Ascending aorta (tissue), 2 donors: ENCODE measurements around the gene TP53I13. TPM values are rescaled to one million over a fixed set of nuclear protein-coding genes. Genes with fewer than 3 reads are reported as not detected.

ENCODE experiments used
- DNase-seq, 2 donors: peaks; one replicate each; pipeline ENCODE4 v3.0.0-alpha.2; 2019; ENCODE audit warnings: low spot score in 2 of 2
- H3K27ac ChIP-seq, 2 donors: fragments of 200-600 bp; sonication (generic); one replicate each; pipeline ENCODE4 v1.5.1; 2016 to 2017; ENCODE audit warnings: mild to moderate bottlenecking in 1 of 2
- H3K27me3 ChIP-seq: fragments of 200-600 bp; sonication (generic); one replicate; pipeline ENCODE4 v1.5.1; 2017
- H3K36me3 ChIP-seq, 2 donors: fragments of 200-600 bp; sonication (generic); one replicate each; pipeline ENCODE4 v1.5.1; 2016
- H3K4me1 ChIP-seq, 2 donors: fragments of 200-600 bp; sonication (generic); one replicate each; pipeline ENCODE4 v1.5.1; 2016 to 2017; ENCODE audit warnings: mild to moderate bottlenecking in 1 of 2
- H3K4me3 ChIP-seq, 2 donors: fragments of 200-600 bp; sonication (generic); one replicate each; pipeline ENCODE4 v1.5.1; 2016 to 2017; ENCODE audit warnings: mild to moderate bottlenecking in 1 of 2
- H3K9me3 ChIP-seq, 2 donors: fragments of 200-600 bp; sonication (generic); one replicate each; pipeline ENCODE4 v1.5.1; 2016
- intact Hi-C: fragments of 100-400 bp; cut with DNase I; formaldehyde crosslinking; loops from one replicate; pipeline ENCODE4 v1.15.1; 2023
- total RNA-seq: library from RNA; depleted of rRNA; stranded (reverse); fragments of >200 nt; gene quantifications from one replicate; pipeline ENCODE4 v1.1.0, GENCODE V29; 2016
- TF ChIP-seq, protein P1 (sequence below), 3 experiments: fragments of 200-600 bp in 2 of 3; fragments of 450-650 bp in 1 of 3; sonication (generic) in 2 of 3; IDR thresholded peaks; one replicate each; pipeline ENCODE4 v1.5.1; 2016 to 2019; ENCODE audit warnings: antibody characterized with exemption in 3 of 3, mild to moderate bottlenecking in 1 of 3, moderate library complexity in 1 of 3

Gene TP53I13
- total RNA-seq, 1 donor from 2014 or later: 93.7 TPM

DNA sequence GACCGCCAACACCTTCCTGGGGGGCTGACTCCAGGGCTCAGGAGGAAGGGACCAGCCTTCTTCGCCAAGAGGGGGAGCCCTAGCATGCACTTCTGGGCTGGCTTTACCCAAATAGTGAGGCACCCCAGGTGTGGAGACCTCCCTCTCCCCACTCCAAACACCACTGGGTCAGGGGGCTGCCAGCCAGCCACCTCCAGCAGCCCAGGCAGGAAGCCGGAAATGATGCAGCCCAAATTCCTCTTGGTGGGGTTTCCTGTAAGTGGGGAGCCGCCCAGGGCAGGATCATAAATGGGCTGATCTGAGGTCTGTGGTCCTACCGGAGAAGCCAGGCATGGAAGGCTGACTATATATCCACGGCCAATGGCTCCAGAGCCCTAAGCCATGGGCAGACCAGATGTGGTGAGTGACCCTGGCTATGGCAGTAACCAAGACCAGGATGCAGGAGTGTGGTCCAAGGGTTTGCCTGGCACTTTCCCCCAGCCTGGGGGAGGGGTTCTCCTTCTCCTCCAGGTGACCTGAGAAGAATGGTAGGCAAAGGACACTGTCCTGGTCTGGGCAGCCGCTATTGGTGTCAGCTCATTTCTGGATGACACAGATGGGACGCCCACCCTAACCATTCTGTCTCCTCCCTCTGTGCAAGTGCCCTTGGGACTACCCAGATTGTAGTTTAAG is 16.7 kb downstream of the TP53I13 start:
- H3K27ac ChIP-seq: peak overlapping the region in 1 of 2 donors; percentile 61
- intact Hi-C loops: no loop called here
- H3K4me3 ChIP-seq: no peak overlapping the region
- TF ChIP-seq, protein P1, sequence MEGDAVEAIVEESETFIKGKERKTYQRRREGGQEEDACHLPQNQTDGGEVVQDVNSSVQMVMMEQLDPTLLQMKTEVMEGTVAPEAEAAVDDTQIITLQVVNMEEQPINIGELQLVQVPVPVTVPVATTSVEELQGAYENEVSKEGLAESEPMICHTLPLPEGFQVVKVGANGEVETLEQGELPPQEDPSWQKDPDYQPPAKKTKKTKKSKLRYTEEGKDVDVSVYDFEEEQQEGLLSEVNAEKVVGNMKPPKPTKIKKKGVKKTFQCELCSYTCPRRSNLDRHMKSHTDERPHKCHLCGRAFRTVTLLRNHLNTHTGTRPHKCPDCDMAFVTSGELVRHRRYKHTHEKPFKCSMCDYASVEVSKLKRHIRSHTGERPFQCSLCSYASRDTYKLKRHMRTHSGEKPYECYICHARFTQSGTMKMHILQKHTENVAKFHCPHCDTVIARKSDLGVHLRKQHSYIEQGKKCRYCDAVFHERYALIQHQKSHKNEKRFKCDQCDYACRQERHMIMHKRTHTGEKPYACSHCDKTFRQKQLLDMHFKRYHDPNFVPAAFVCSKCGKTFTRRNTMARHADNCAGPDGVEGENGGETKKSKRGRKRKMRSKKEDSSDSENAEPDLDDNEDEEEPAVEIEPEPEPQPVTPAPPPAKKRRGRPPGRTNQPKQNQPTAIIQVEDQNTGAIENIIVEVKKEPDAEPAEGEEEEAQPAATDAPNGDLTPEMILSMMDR (IDR thresholded peaks at IDR 0.05): no peak
- DNase-seq: no peak
- H3K27me3 ChIP-seq: no peaks in the 10 kb centered on the region
- H3K36me3 ChIP-seq: peaks cover 12 to 18% of the 10 kb centered on the region in 2 donors
- peaks cover 13 to 26% of the 10 kb centered on the region in 2 donors for H3K4me1 ChIP-seq
- H3K9me3 ChIP-seq: no peaks in the 10 kb centered on the region

DNA sequence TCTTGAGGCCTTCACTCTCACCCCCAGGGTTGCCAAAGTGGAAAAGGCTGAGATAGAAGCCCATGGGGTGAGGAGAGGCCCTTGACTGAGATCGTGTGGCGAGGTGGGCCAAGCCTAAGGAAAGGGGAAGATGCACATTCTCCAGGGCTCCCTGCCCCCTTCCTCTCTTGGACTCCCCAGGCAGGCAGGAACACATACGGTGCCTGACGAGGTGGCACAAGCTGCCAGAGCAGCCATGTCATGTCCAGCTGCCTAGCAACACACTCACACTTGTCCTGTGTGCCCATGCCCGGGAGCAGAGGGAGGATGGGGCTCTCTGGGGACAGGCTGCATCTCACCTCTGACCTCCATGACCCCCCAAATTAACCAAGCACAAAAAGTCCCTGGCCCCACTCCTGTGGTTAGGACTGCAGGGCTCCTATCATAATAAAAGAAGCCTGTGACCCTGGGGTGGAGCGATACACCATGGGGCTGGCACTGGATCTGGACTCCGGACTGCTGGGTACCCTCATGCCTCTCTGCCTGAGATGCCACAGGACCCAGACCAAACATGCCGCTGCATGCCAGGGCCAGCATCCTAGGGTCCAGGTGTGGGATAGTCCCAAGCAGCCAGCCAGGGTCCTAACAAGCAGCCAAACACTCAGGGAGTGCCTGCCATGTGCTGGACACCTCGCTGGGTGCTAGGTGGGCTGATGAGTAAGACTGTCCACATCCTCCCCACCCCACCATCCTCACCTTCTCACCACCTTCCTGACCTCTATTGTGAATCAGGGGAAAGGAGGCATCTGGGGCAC is 18.4 kb downstream of the TP53I13 start:
- TF ChIP-seq, protein P1 (IDR thresholded peaks at IDR 0.05): no peak
- intact Hi-C loops: no loop called here
- peaks cover 24 to 42% of the 10 kb centered on the region in 2 donors for H3K4me1 ChIP-seq
- no peaks in the 10 kb centered on the region for H3K27me3 ChIP-seq
- H3K36me3 ChIP-seq: peaks cover under 1 to 7% of the 10 kb centered on the region in 2 donors
- peak overlapping the region in 1 of 2 donors; percentile 97 for H3K4me3 ChIP-seq
- H3K9me3 ChIP-seq: no peaks in the 10 kb centered on the region
- DNase-seq: no peak
- no peak overlapping the region for H3K27ac ChIP-seq

DNA sequence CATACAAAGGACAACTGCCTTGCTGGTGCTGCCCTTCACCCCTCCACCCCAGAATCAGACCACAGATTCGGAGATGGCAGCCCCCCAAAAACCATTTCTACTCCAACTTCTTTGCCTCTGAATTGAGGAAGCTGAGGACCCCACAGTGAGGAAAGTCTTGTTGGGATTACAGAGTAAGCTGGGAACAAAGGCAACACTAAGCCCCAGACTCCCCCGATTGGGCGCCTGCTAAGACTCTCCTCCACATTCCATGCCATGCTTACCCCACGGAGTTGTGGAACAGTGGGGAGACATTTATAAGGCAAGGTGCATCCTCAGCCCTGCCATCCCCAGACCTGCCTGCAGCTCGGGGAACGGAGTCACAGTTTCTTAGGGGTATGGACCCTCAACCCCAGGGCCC is 19.1 kb downstream of the TP53I13 start:
- H3K36me3 ChIP-seq: peaks cover 0 to under 1% of the 10 kb centered on the region in 2 donors
- intact Hi-C loops: no loop called here
- no peaks in the 10 kb centered on the region for H3K9me3 ChIP-seq
- no peaks in the 10 kb centered on the region for H3K27me3 ChIP-seq
- TF ChIP-seq, protein P1 (IDR thresholded peaks at IDR 0.05): no peak
- H3K4me1 ChIP-seq: peaks cover 31 to 50% of the 10 kb centered on the region in 2 donors
- H3K27ac ChIP-seq: peak overlapping the region; percentile 82 to 83
- DNase-seq: no peak
- H3K4me3 ChIP-seq: peak overlapping the region in 1 of 2 donors; percentile 97

DNA sequence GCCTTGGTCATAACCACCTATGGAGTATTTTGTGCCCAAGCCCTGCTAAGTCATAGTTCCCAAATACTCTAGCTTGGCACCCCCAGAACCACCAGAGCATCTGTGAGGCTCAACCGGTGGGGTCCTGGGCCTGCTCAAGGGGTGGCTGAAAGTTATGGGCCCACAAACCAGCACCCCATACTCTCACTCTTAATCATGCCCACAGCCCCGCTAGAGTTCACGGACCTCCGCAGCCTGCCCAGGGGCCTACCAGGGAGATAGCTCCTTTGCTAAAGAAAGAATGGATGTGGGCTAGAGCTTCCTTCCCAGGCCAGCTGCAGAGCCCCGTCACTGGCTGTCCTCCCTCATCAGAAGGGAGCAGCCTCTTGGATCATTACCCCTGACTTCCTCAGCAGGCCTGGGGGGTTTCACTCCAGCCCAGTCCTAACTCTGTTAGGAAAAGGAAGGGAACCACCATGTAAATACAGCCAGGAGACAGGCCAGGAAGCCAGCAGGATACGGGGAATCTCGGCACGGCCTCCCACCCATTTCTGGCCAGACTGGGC is 19.6 kb downstream of the TP53I13 start:
- DNase-seq: no peak
- intact Hi-C loops: loop anchor here (2.0 kb wide), 1 partner anchor 19 kb away; the partner anchor contains the start of gene TP53I13
- peak overlapping the region; percentile 84 to 97 for H3K4me3 ChIP-seq
- peaks cover 34 to 53% of the 10 kb centered on the region in 2 donors for H3K4me1 ChIP-seq
- H3K9me3 ChIP-seq: no peaks in the 10 kb centered on the region
- TF ChIP-seq, protein P1 (IDR thresholded peaks at IDR 0.05): no peak
- peak overlapping the region; percentile 82 to 83 for H3K27ac ChIP-seq
- no peaks in the 10 kb centered on the region for H3K36me3 ChIP-seq
- no peaks in the 10 kb centered on the region for H3K27me3 ChIP-seq

DNA sequence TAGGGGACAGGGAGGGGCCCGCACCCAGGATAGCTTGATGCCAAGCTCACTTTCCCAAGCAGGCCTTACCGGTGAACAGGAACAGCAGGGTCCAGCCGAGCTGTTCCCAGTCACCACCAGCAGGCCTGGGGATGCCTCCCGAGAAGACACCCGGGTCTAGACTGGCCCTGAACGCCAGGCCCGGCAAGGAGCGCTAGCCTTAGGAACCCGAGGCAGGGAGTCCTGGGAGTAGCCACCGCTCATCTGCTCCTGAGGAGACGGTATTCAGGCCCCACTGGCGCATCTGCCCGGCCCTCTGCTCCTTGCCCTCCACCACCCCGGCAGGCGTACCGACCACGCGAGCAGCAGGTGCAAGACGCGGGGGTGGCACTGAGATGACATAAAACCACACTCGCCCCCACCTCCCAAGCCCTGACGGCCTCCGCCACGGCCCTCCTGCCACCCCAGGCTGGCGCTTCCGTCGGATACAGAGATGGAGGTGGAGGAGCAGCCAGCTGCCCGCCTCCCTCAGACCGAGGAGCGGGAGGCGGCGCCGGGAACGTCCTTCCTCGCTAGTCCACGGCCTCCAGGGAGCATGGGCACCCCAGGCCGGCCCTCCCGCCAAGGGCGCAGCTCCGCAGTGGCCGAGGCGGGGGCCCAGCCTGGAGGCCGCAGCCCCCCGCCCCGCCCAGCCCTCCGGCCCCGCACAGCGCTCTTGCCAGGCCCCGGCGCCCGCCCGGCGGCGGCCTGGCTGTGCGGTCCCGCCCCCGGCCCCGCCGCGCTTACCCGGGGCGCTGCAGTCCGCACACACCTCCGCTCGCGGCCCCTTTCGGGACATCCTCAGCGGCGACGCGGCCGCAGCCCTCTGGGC is 20.3 kb downstream of the TP53I13 start:
- Histone ChIP-seq H3K4me3 (peak overlapping the region; percentile 84 to 97), H3K4me1 (peaks cover 36 to 55% of the 10 kb centered on the region in 2 donors), H3K9me3 (no peaks in the 10 kb centered on the region), H3K36me3 (no peaks in the 10 kb centered on the region), H3K27ac (peak overlapping the region; percentile 82 to 83), H3K27me3 (no peaks in the 10 kb centered on the region)
- no peak for DNase-seq
- intact Hi-C loops: loop anchor here (2.0 kb wide), 1 partner anchor 20 kb away; the partner anchor contains the start of gene TP53I13
- TF ChIP-seq, protein P1 (IDR thresholded peaks at IDR 0.05): no peak
